ENCODE results near the gene PARP2. TPM values are rescaled to one million over a fixed set of nuclear protein-coding genes. Genes with fewer than 3 reads are reported as not detected.

The PARP2 gene
- polyA plus RNA-seq, 1 donor from 2014 or later, result 78.7 TPM

- no peaks in the 10 kb centered on the region for H4K20me1 ChIP-seq (ENCODE audit: insufficient read depth)
- no peak overlapping the region for H3K27ac ChIP-seq (ENCODE audit: low read length)
- H3K9me2 ChIP-seq (ENCODE audit: insufficient read depth, low read length), result no peaks in the 10 kb centered on the region
- TF ChIP-seq REST (IDR thresholded peaks at IDR 0.05; ENCODE audit: borderline replicate concordance) (no peak), EZH2 (IDR thresholded peaks at IDR 0.05; ENCODE audit: borderline replicate concordance, insufficient read depth, low read length, poor library complexity, severe bottlenecking) (no peak), CTCF (IDR thresholded peaks at IDR 0.05; ENCODE audit: poor library complexity, severe bottlenecking) (no peak), SMC3 (conservative IDR thresholded peaks at IDR 0.05; ENCODE audit: poor library complexity) (no peak), POLR2AphosphoS5 (IDR thresholded peaks at IDR 0.05) (no peak), TAF1 (IDR thresholded peaks at IDR 0.05; ENCODE audit: low read depth) (no peak)
- H3K4me2 ChIP-seq (ENCODE audit: low read length), result no peak overlapping the region
- no peaks in the 10 kb centered on the region for H3K36me3 ChIP-seq (ENCODE audit: insufficient read depth, low read length)
- H3K4me3 ChIP-seq (ENCODE audit: low read length), result no peak overlapping the region
- H3K9ac ChIP-seq (ENCODE audit: low read length), result no peak overlapping the region
- no peaks in the 10 kb centered on the region for H3F3A ChIP-seq (ENCODE audit: insufficient read depth, low read length, poor library complexity, severe bottlenecking)
- H3K79me2 ChIP-seq (replicated peaks; ENCODE audit: insufficient read depth, low read length), result no peaks in the 10 kb centered on the region
- no peaks in the 10 kb centered on the region for H3K9me3 ChIP-seq (ENCODE audit: low read length)
- no peak overlapping the region for H2AFZ ChIP-seq (ENCODE audit: low read depth, low read length)
- H3K27me3 ChIP-seq (ENCODE audit: insufficient read depth, low read depth, low read length), result no peaks in the 10 kb centered on the region
These were observed 57.1 kb downstream of the PARP2 start for GRCh38 chr14:20400589-20400964.

GRCh38 chr14:20400965-20401593, 57.6 kb downstream of the PARP2 start:
- TF ChIP-seq CTCF (IDR thresholded peaks at IDR 0.05; ENCODE audit: poor library complexity, severe bottlenecking) (no peak), REST (IDR thresholded peaks at IDR 0.05; ENCODE audit: borderline replicate concordance) (no peak), SMC3 (conservative IDR thresholded peaks at IDR 0.05; ENCODE audit: poor library complexity) (no peak), POLR2AphosphoS5 (IDR thresholded peaks at IDR 0.05) (no peak), RAD21 (conservative IDR thresholded peaks at IDR 0.05) (no peak), TAF1 (IDR thresholded peaks at IDR 0.05; ENCODE audit: low read depth) (no peak), EZH2 (IDR thresholded peaks at IDR 0.05; ENCODE audit: borderline replicate concordance, insufficient read depth, low read length, poor library complexity, severe bottlenecking) (no peak), MXI1 (conservative IDR thresholded peaks at IDR 0.05; ENCODE audit: poor library complexity, severe bottlenecking) (no peak), EP300 (conservative IDR thresholded peaks at IDR 0.05; ENCODE audit: poor library complexity, severe bottlenecking) (no peak)
- Histone ChIP-seq H4K20me1 (ENCODE audit: insufficient read depth) (no peaks in the 10 kb centered on the region), H3K27me3 (ENCODE audit: insufficient read depth, low read depth, low read length) (no peaks in the 10 kb centered on the region), H3K4me3 (ENCODE audit: low read length) (no peak overlapping the region), H3K36me3 (ENCODE audit: insufficient read depth, low read length) (no peaks in the 10 kb centered on the region), H3K79me2 (replicated peaks; ENCODE audit: insufficient read depth, low read length) (no peaks in the 10 kb centered on the region), H3F3A (ENCODE audit: insufficient read depth, low read length, poor library complexity, severe bottlenecking) (no peaks in the 10 kb centered on the region), H3K4me2 (ENCODE audit: low read length) (no peak overlapping the region), H3K9ac (ENCODE audit: low read length) (no peak overlapping the region), H3K27ac (ENCODE audit: low read length) (no peak overlapping the region), H3K9me3 (ENCODE audit: low read length) (no peaks in the 10 kb centered on the region), H3K9me2 (ENCODE audit: insufficient read depth, low read length) (no peaks in the 10 kb centered on the region), H2AFZ (ENCODE audit: low read depth, low read length) (no peak overlapping the region)
